ENCODE measurements around the gene LAMB4. TPM values are rescaled to one million over a fixed set of nuclear protein-coding genes. Genes with fewer than 3 reads are reported as not detected.

The LAMB4 gene
- total and polyA plus RNA-seq, 2 of the 8 experiments (the other 6 are each of a cell fraction or from before 2014, with no cell fraction given): not detected

- TF ChIP-seq, protein P1, sequence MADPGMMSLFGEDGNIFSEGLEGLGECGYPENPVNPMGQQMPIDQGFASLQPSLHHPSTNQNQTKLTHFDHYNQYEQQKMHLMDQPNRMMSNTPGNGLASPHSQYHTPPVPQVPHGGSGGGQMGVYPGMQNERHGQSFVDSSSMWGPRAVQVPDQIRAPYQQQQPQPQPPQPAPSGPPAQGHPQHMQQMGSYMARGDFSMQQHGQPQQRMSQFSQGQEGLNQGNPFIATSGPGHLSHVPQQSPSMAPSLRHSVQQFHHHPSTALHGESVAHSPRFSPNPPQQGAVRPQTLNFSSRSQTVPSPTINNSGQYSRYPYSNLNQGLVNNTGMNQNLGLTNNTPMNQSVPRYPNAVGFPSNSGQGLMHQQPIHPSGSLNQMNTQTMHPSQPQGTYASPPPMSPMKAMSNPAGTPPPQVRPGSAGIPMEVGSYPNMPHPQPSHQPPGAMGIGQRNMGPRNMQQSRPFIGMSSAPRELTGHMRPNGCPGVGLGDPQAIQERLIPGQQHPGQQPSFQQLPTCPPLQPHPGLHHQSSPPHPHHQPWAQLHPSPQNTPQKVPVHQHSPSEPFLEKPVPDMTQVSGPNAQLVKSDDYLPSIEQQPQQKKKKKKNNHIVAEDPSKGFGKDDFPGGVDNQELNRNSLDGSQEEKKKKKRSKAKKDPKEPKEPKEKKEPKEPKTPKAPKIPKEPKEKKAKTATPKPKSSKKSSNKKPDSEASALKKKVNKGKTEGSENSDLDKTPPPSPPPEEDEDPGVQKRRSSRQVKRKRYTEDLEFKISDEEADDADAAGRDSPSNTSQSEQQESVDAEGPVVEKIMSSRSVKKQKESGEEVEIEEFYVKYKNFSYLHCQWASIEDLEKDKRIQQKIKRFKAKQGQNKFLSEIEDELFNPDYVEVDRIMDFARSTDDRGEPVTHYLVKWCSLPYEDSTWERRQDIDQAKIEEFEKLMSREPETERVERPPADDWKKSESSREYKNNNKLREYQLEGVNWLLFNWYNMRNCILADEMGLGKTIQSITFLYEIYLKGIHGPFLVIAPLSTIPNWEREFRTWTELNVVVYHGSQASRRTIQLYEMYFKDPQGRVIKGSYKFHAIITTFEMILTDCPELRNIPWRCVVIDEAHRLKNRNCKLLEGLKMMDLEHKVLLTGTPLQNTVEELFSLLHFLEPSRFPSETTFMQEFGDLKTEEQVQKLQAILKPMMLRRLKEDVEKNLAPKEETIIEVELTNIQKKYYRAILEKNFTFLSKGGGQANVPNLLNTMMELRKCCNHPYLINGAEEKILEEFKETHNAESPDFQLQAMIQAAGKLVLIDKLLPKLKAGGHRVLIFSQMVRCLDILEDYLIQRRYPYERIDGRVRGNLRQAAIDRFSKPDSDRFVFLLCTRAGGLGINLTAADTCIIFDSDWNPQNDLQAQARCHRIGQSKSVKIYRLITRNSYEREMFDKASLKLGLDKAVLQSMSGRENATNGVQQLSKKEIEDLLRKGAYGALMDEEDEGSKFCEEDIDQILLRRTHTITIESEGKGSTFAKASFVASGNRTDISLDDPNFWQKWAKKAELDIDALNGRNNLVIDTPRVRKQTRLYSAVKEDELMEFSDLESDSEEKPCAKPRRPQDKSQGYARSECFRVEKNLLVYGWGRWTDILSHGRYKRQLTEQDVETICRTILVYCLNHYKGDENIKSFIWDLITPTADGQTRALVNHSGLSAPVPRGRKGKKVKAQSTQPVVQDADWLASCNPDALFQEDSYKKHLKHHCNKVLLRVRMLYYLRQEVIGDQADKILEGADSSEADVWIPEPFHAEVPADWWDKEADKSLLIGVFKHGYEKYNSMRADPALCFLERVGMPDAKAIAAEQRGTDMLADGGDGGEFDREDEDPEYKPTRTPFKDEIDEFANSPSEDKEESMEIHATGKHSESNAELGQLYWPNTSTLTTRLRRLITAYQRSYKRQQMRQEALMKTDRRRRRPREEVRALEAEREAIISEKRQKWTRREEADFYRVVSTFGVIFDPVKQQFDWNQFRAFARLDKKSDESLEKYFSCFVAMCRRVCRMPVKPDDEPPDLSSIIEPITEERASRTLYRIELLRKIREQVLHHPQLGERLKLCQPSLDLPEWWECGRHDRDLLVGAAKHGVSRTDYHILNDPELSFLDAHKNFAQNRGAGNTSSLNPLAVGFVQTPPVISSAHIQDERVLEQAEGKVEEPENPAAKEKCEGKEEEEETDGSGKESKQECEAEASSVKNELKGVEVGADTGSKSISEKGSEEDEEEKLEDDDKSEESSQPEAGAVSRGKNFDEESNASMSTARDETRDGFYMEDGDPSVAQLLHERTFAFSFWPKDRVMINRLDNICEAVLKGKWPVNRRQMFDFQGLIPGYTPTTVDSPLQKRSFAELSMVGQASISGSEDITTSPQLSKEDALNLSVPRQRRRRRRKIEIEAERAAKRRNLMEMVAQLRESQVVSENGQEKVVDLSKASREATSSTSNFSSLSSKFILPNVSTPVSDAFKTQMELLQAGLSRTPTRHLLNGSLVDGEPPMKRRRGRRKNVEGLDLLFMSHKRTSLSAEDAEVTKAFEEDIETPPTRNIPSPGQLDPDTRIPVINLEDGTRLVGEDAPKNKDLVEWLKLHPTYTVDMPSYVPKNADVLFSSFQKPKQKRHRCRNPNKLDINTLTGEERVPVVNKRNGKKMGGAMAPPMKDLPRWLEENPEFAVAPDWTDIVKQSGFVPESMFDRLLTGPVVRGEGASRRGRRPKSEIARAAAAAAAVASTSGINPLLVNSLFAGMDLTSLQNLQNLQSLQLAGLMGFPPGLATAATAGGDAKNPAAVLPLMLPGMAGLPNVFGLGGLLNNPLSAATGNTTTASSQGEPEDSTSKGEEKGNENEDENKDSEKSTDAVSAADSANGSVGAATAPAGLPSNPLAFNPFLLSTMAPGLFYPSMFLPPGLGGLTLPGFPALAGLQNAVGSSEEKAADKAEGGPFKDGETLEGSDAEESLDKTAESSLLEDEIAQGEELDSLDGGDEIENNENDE (IDR thresholded peaks at IDR 0.05; ENCODE audit: insufficient replicate concordance, low read length): peak; percentile 44
- TF ChIP-seq MAX (IDR thresholded peaks at IDR 0.05) (no peak), YY1 (IDR thresholded peaks at IDR 0.05; ENCODE audit: low read depth, low read length) (0 out of 2 replicates have a peak, but pooled peaks have one; percentile 11), SIX5 (IDR thresholded peaks at IDR 0.05; ENCODE audit: low read depth, low read length) (no peak)
Observed at GRCh38 chr7:108034586-108034985, 95.6 kb downstream of the LAMB4 start (continued).

Data from H1 (cell line).